GM15510 (cell line): ENCODE data around the gene ATG14.

ENCODE experiments used
- POLR2A ChIP-seq: IDR thresholded peaks from 3 replicates; pipeline ENCODE4 v1.6.1; 2011; ENCODE audit warnings: borderline replicate concordance; ENCODE audit not compliant: insufficient read length; ENCODE audit errors: extremely low read depth

The ATG14 gene

GRCh38 chr14:55317542-55318306 lies 93.9 kb downstream of the ATG14 start:
- TF ChIP-seq POLR2A, result no peak

- TF ChIP-seq POLR2A, result no peak
These were observed 95.1 kb downstream of the ATG14 start for GRCh38 chr14:55316564-55316963.
